A549 (cell line): Measurements from ENCODE around the gene RAB9A.
A peak's percentile ranks its signal among the peaks of the same experiment; 100 is the strongest.

Experiments used
- CBX8 ChIP-seq: fragments of 200-600 bp; sonication (generic); IDR thresholded peaks from 2 replicates; pipeline ENCODE4 v1.6.1; 2016
- CHD2 ChIP-seq: fragments of 150-350 bp; IDR thresholded peaks from 2 replicates; pipeline ENCODE4 v1.6.1; 2014; ENCODE audit warnings: low read length; ENCODE audit not compliant: partially characterized antibody
- EP300 ChIP-seq, 2 experiments: fragments of >200 bp; sonication (Bioruptor Twin); formaldehyde crosslinking; IDR thresholded peaks; 2 replicates in 1 of 2; 3 replicates in 1 of 2; pipeline ENCODE4 v1.6.1; 2016 to 2017
- JUN ChIP-seq, 2 experiments: fragments of >200 bp; sonication (Bioruptor Twin); formaldehyde crosslinking; IDR thresholded peaks; 2 replicates in 1 of 2; 3 replicates in 1 of 2; pipeline ENCODE4 v1.6.1; 2016 to 2017
- POLR2A ChIP-seq: IDR thresholded peaks from 2 replicates; pipeline ENCODE4 v1.6.1; 2012; ENCODE audit warnings: mild to moderate bottlenecking, low read length
- RAD21 ChIP-seq, 2 experiments: fragments of >200 bp in 1 of 2; sonication (Bioruptor Twin) in 1 of 2; formaldehyde crosslinking in 1 of 2; IDR thresholded peaks in 1 of 2; conservative IDR thresholded peaks in 1 of 2; 2 replicates in 1 of 2; 3 replicates in 1 of 2; pipeline ENCODE4 v1.6.1; 2012 to 2018; ENCODE audit warnings: inconsistent platforms in 1 of 2
- RCOR1 ChIP-seq: fragments of 150-350 bp; IDR thresholded peaks from 2 replicates; pipeline ENCODE4 v1.6.1; 2014; ENCODE audit warnings: antibody characterized with exemption, low read length, low read depth
- RNF2 ChIP-seq: fragments of 200-600 bp; sonication (generic); IDR thresholded peaks from 2 replicates; pipeline ENCODE4 v1.6.1; 2016; ENCODE audit warnings: low read depth, mild to moderate bottlenecking, antibody characterized with exemption, moderate library complexity, borderline replicate concordance
- SMC3 ChIP-seq: fragments of >200 bp; sonication (Bioruptor Twin); formaldehyde crosslinking; IDR thresholded peaks from 3 replicates; pipeline ENCODE4 v1.6.1; 2018; ENCODE audit warnings: inconsistent platforms
- TF ChIP-seq, protein P1 (sequence below): fragments of >200 bp; sonication (Bioruptor Twin); formaldehyde crosslinking; IDR thresholded peaks from 3 replicates; pipeline ENCODE4 v1.5.1; 2016
- TF ChIP-seq, protein P2 (sequence below): fragments of 200-600 bp; sonication (generic); IDR thresholded peaks from 2 replicates; pipeline ENCODE4 v1.6.1; 2016; ENCODE audit warnings: antibody characterized with exemption, mild to moderate bottlenecking, moderate library complexity
- TF ChIP-seq, protein P3 (sequence below): IDR thresholded peaks from 2 replicates; pipeline ENCODE4 v1.6.1; 2012; ENCODE audit warnings: low read depth, borderline replicate concordance
- TF ChIP-seq, protein P4 (sequence below): IDR thresholded peaks from 2 replicates; pipeline ENCODE4 v1.6.1; 2012

DNA sequence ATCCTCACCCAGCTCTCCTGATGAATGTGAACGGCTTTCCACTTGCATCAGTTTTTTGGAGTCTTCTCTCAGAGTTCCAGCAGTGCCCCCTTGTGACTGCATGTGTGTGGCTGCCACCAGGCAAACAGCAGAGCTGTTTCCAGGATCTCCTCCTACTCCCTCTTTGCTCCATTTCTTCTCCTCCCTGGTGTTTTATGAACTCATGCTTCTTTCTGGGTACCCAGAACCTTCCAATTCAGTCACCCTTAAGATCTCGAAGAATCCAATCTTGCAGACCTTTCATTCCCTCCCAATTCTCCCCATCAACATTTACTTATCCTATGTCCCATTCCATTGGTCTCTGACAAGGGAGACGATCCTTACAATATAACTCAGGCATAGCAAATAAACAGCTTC, 42.8 kb upstream of the RAB9A start:
- TF ChIP-seq, protein P1, sequence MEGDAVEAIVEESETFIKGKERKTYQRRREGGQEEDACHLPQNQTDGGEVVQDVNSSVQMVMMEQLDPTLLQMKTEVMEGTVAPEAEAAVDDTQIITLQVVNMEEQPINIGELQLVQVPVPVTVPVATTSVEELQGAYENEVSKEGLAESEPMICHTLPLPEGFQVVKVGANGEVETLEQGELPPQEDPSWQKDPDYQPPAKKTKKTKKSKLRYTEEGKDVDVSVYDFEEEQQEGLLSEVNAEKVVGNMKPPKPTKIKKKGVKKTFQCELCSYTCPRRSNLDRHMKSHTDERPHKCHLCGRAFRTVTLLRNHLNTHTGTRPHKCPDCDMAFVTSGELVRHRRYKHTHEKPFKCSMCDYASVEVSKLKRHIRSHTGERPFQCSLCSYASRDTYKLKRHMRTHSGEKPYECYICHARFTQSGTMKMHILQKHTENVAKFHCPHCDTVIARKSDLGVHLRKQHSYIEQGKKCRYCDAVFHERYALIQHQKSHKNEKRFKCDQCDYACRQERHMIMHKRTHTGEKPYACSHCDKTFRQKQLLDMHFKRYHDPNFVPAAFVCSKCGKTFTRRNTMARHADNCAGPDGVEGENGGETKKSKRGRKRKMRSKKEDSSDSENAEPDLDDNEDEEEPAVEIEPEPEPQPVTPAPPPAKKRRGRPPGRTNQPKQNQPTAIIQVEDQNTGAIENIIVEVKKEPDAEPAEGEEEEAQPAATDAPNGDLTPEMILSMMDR: peak; percentile 68
- TF ChIP-seq CHD2 (no peak), SMC3 (peak; percentile 79), POLR2A (no peak), JUN (IDR thresholded peaks at IDR 0.05) (no peak), RCOR1 (no peak), EP300 (IDR thresholded peaks at IDR 0.05) (no peak), CBX8 (no peak), RAD21 (conservative IDR thresholded peaks at IDR 0.05 in 1 of 2, IDR thresholded peaks at IDR 0.05 in 1 of 2) (peak; percentile 75 to 81), RNF2 (no peak)
- TF ChIP-seq, protein P2, sequence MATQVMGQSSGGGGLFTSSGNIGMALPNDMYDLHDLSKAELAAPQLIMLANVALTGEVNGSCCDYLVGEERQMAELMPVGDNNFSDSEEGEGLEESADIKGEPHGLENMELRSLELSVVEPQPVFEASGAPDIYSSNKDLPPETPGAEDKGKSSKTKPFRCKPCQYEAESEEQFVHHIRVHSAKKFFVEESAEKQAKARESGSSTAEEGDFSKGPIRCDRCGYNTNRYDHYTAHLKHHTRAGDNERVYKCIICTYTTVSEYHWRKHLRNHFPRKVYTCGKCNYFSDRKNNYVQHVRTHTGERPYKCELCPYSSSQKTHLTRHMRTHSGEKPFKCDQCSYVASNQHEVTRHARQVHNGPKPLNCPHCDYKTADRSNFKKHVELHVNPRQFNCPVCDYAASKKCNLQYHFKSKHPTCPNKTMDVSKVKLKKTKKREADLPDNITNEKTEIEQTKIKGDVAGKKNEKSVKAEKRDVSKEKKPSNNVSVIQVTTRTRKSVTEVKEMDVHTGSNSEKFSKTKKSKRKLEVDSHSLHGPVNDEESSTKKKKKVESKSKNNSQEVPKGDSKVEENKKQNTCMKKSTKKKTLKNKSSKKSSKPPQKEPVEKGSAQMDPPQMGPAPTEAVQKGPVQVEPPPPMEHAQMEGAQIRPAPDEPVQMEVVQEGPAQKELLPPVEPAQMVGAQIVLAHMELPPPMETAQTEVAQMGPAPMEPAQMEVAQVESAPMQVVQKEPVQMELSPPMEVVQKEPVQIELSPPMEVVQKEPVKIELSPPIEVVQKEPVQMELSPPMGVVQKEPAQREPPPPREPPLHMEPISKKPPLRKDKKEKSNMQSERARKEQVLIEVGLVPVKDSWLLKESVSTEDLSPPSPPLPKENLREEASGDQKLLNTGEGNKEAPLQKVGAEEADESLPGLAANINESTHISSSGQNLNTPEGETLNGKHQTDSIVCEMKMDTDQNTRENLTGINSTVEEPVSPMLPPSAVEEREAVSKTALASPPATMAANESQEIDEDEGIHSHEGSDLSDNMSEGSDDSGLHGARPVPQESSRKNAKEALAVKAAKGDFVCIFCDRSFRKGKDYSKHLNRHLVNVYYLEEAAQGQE: no peak
- TF ChIP-seq, protein P3, sequence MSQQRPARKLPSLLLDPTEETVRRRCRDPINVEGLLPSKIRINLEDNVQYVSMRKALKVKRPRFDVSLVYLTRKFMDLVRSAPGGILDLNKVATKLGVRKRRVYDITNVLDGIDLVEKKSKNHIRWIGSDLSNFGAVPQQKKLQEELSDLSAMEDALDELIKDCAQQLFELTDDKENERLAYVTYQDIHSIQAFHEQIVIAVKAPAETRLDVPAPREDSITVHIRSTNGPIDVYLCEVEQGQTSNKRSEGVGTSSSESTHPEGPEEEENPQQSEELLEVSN: no peak
- TF ChIP-seq, protein P4, sequence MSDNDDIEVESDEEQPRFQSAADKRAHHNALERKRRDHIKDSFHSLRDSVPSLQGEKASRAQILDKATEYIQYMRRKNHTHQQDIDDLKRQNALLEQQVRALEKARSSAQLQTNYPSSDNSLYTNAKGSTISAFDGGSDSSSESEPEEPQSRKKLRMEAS: no peak
